OCI-LY3 (cell line): Measurements from ENCODE around the gene SRR.

ENCODE experiments used
- CTCF ChIP-seq: fragments of 200-600, 300-600 bp; sonication (generic); IDR thresholded peaks from 2 replicates; pipeline ENCODE4 v1.5.1; 2014; ENCODE audit warnings: antibody characterized with exemption, low read length, low read depth
- EZH2phosphoT487 ChIP-seq: fragments of 200-600 bp; shearing (Covaris generic); IDR thresholded peaks from 2 replicates; pipeline ENCODE4 v1.6.1; 2018; ENCODE audit warnings: antibody characterized with exemption, mixed run types, low read depth

- TF ChIP-seq CTCF, result no peak
- TF ChIP-seq EZH2phosphoT487, result no peak
Observed at GRCh38 chr17:2368359-2368758, 64.6 kb downstream of the SRR start.
